Liver (tissue), 9 donors: ENCODE measurements around the gene RRP15. TPM values are rescaled to one million over a fixed set of nuclear protein-coding genes. Genes with fewer than 3 reads are reported as not detected.

Experiments used
- DNase-seq: peaks from one replicate; pipeline ENCODE4 v3.0.0-alpha.2; 2017; ENCODE audit warnings: low spot score
- H3K27ac ChIP-seq, 2 donors: one replicate each; pipeline ENCODE4 v1.7.0; 2013; ENCODE audit warnings: inconsistent platforms in 2 of 2, low read length in 2 of 2, control low read depth in 1 of 2, low read depth in 1 of 2, mild to moderate bottlenecking in 1 of 2
- H3K27me3 ChIP-seq, 4 donors: one replicate each; pipeline versions ENCODE4 v1.6.1 to v1.7.0; 2013; ENCODE audit warnings: low read length in 3 of 4, inconsistent platforms in 1 of 4, mild to moderate bottlenecking in 1 of 4, moderate library complexity in 1 of 4; ENCODE audit not compliant: control insufficient read depth in 4 of 4, insufficient read depth in 4 of 4
- H3K36me3 ChIP-seq, 4 donors: one replicate each; pipeline versions ENCODE4 v1.6.1 to v1.7.0; 2013; ENCODE audit warnings: low read length in 3 of 4, mild to moderate bottlenecking in 3 of 4, low read depth in 1 of 4, moderate library complexity in 1 of 4; ENCODE audit not compliant: control insufficient read depth in 4 of 4, insufficient read depth in 3 of 4
- H3K4me1 ChIP-seq, 4 donors: one replicate each; pipeline versions ENCODE4 v1.6.1 to v1.7.0; 2013; ENCODE audit warnings: low read length in 3 of 4, mild to moderate bottlenecking in 3 of 4, moderate library complexity in 1 of 4; ENCODE audit not compliant: control insufficient read depth in 4 of 4, insufficient read depth in 4 of 4
- H3K4me3 ChIP-seq, 3 donors: one replicate each; pipeline versions ENCODE4 v1.6.1 to v1.7.0; 2013; ENCODE audit warnings: low read length in 3 of 3, control low read depth in 1 of 3, low read depth in 1 of 3, mild to moderate bottlenecking in 1 of 3
- H3K9ac ChIP-seq, 2 donors: one replicate each; pipeline ENCODE4 v1.7.0; 2013; ENCODE audit warnings: low read length in 2 of 2, mild to moderate bottlenecking in 2 of 2, moderate library complexity in 2 of 2, control low read depth in 1 of 2, low read depth in 1 of 2
- H3K9me3 ChIP-seq, 4 donors: one replicate each; pipeline versions ENCODE4 v1.6.1 to v1.7.0; 2013; ENCODE audit warnings: low read length in 3 of 4; ENCODE audit not compliant: control insufficient read depth in 4 of 4
- EGR1 ChIP-seq, 2 donors: IDR thresholded peaks; 2 replicates each; pipeline ENCODE4 v1.6.1; 2016 to 2018; ENCODE audit warnings: antibody characterized with exemption in 2 of 2, low read depth in 2 of 2
- FOXA1 ChIP-seq: IDR thresholded peaks from 2 replicates; pipeline ENCODE4 v1.6.1; 2016; ENCODE audit warnings: antibody characterized with exemption
- FOXA2 ChIP-seq: IDR thresholded peaks from 2 replicates; pipeline ENCODE4 v1.6.1; 2016; ENCODE audit warnings: antibody characterized with exemption
- GABPA ChIP-seq, 2 donors: IDR thresholded peaks in 1 of 2; conservative IDR thresholded peaks in 1 of 2; 2 replicates each; pipeline ENCODE4 v1.6.1; 2016; ENCODE audit warnings: antibody characterized with exemption in 2 of 2, mild to moderate bottlenecking in 1 of 2, moderate library complexity in 1 of 2
- HNF4A ChIP-seq, 2 donors: conservative IDR thresholded peaks; 2 replicates each; pipeline ENCODE4 v1.6.1; 2016; ENCODE audit warnings: antibody characterized with exemption in 2 of 2, mild to moderate bottlenecking in 2 of 2
- HNF4G ChIP-seq: IDR thresholded peaks from 2 replicates; pipeline ENCODE4 v1.6.1; 2016; ENCODE audit warnings: antibody characterized with exemption
- JUND ChIP-seq, 2 donors: IDR thresholded peaks; 2 replicates each; pipeline ENCODE4 v1.6.1; 2016; ENCODE audit warnings: antibody characterized with exemption in 2 of 2
- NR2F2 ChIP-seq: IDR thresholded peaks from 2 replicates; pipeline ENCODE4 v1.6.1; 2016; ENCODE audit warnings: antibody characterized with exemption
- RXRA ChIP-seq, 2 donors: IDR thresholded peaks; 2 replicates each; pipeline ENCODE4 v1.6.1; 2017 to 2018; ENCODE audit warnings: antibody characterized with exemption in 2 of 2, mild to moderate bottlenecking in 1 of 2
- TAF1 ChIP-seq: conservative IDR thresholded peaks from 2 replicates; pipeline ENCODE4 v1.6.1; 2016; ENCODE audit warnings: antibody characterized with exemption, mild to moderate bottlenecking
- YY1 ChIP-seq: IDR thresholded peaks from 2 replicates; pipeline ENCODE4 v1.6.1; 2016; ENCODE audit warnings: antibody characterized with exemption, mild to moderate bottlenecking
- WGBS: extraction: QIAGEN DNeasy Blood & Tissue Kit; methylation state at CpG from one replicate; pipeline ENCODE4 v1.1.7; 2013; 5-methylcytosine and 5-hydroxymethylcytosine counted together
- polyA plus RNA-seq, 2 donors: library from polyadenylated mRNA; stranded (reverse) in 1 of 2; unstranded in 1 of 2; fragments of 200-250 nt in 1 of 2; fragments of >200 nt in 1 of 2; fragmentation: Nextera tagmentation in 1 of 2; extraction: Ambion mirVana in 1 of 2; gene quantifications; one replicate each; pipeline versions ENCODE4 v1.2.1 to v1.2.3, GENCODE V29; 2013 to 2015
- total RNA-seq, 2 donors: library from RNA; depleted of rRNA; stranded (reverse); fragments of >200 nt; gene quantifications; one replicate each; pipeline ENCODE4 v1.2.3, GENCODE V29; 2014
- TF ChIP-seq, protein P1 (sequence below): IDR thresholded peaks from 2 replicates; pipeline ENCODE4 v1.6.1; 2016; ENCODE audit warnings: antibody characterized with exemption, mild to moderate bottlenecking
- TF ChIP-seq, protein P2 (sequence below): IDR thresholded peaks from 2 replicates; pipeline ENCODE4 v1.6.1; 2016; ENCODE audit warnings: antibody characterized with exemption
- TF ChIP-seq, protein P3 (sequence below): IDR thresholded peaks from 2 replicates; pipeline ENCODE4 v1.6.1; 2016; ENCODE audit warnings: antibody characterized with exemption
- TF ChIP-seq, protein P4 (sequence below): IDR thresholded peaks from 2 replicates; pipeline ENCODE4 v1.6.1; 2016; ENCODE audit warnings: antibody characterized with exemption
- donor health status: healthy.
- donor health status: healthy.
- donor health status: healthy.
- donor health status: healthy.
- donor health status: healthy.

RRP15 gene
- total and polyA plus RNA-seq, 4 donors = 2.4 to 9.2 (median 5.2) TPM

DNA sequence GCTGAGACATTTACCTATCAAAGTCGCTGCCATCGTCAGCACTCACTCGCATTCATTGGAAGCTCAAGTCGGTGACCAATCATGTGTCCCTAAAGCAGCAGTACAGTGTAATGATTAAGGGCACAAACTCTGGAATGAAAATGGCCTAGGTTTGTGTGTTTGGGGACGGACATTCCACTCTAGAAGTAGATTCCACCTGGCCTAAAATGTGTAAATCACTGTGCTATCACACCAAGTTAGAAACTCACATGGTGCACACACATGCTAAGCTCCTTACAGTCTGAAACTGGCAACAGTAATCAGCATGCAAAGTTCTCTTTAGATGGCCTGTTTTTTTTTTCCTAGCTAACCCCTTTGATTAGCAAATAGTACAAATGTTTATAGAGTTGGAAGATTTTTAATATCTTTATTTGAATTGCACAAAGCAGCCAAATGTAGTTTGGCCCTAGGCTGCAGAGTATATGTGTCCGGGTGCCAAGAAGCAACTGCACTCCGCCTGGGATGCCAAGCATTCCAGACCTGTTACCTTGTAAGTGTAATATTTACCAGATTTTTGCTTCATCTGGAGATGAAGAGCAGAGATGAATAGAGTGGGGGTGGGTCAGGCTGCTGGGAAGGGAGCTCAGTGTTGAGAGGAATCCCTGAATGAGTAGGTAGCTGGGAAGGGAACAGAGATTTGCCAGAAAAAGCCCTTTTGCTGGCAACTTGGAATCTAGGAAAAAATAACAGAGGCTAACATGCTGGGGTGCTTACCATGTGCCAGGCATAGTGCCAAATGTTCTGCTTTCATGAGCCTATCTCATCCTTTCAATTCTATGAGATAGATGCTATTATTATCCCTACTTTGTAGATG is 95.3 kb downstream of the RRP15 start:
- Histone ChIP-seq H3K9me3 (no peaks in the 10 kb centered on the region), H3K4me1 (peaks cover 0 to 5% (median 0%) of the 10 kb centered on the region in 4 donors), H3K4me3 (no peak overlapping the region), H3K27ac (no peak overlapping the region), H3K9ac (no peak overlapping the region), H3K27me3 (no peaks in the 10 kb centered on the region), H3K36me3 (no peaks in the 10 kb centered on the region)
- WGBS = 68% methylated on average over 7 of the region's 7 CpGs
- no peak for TF ChIP-seq RXRA (IDR thresholded peaks at IDR 0.05)
- TF ChIP-seq HNF4A (conservative IDR thresholded peaks at IDR 0.05) = peak in 1 of 2 donors; percentile 5
- DNase-seq = no peak

DNA sequence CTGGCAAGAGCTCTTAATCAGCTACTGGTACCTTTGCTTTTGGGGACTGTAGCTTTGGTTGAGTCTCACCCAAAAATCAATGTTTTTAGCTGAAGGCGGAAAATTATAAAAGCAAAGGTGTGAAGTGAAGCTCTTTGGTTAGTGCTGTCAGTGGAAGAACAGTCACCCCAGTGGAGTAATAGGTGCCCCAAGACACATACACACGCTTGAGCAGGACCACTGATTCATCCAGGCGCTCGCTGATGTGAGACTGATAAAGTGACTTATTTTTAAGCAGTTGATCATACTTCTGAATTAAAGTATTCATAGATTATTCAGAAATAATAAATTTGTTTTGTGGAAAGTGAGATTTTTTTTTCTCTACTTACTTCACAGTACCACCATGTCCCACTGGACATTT is 97.2 kb downstream of the RRP15 start:
- Histone ChIP-seq H3K9ac (no peak overlapping the region), H3K9me3 (no peaks in the 10 kb centered on the region), H3K4me1 (peaks cover 0 to 5% (median 0%) of the 10 kb centered on the region in 4 donors), H3K27ac (no peak overlapping the region), H3K36me3 (no peaks in the 10 kb centered on the region), H3K27me3 (no peaks in the 10 kb centered on the region), H3K4me3 (no peak overlapping the region)
- no peak for DNase-seq
- TF ChIP-seq, protein P1, sequence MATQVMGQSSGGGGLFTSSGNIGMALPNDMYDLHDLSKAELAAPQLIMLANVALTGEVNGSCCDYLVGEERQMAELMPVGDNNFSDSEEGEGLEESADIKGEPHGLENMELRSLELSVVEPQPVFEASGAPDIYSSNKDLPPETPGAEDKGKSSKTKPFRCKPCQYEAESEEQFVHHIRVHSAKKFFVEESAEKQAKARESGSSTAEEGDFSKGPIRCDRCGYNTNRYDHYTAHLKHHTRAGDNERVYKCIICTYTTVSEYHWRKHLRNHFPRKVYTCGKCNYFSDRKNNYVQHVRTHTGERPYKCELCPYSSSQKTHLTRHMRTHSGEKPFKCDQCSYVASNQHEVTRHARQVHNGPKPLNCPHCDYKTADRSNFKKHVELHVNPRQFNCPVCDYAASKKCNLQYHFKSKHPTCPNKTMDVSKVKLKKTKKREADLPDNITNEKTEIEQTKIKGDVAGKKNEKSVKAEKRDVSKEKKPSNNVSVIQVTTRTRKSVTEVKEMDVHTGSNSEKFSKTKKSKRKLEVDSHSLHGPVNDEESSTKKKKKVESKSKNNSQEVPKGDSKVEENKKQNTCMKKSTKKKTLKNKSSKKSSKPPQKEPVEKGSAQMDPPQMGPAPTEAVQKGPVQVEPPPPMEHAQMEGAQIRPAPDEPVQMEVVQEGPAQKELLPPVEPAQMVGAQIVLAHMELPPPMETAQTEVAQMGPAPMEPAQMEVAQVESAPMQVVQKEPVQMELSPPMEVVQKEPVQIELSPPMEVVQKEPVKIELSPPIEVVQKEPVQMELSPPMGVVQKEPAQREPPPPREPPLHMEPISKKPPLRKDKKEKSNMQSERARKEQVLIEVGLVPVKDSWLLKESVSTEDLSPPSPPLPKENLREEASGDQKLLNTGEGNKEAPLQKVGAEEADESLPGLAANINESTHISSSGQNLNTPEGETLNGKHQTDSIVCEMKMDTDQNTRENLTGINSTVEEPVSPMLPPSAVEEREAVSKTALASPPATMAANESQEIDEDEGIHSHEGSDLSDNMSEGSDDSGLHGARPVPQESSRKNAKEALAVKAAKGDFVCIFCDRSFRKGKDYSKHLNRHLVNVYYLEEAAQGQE = no peak
- TF ChIP-seq FOXA1 = no peak
- TF ChIP-seq, protein P2, sequence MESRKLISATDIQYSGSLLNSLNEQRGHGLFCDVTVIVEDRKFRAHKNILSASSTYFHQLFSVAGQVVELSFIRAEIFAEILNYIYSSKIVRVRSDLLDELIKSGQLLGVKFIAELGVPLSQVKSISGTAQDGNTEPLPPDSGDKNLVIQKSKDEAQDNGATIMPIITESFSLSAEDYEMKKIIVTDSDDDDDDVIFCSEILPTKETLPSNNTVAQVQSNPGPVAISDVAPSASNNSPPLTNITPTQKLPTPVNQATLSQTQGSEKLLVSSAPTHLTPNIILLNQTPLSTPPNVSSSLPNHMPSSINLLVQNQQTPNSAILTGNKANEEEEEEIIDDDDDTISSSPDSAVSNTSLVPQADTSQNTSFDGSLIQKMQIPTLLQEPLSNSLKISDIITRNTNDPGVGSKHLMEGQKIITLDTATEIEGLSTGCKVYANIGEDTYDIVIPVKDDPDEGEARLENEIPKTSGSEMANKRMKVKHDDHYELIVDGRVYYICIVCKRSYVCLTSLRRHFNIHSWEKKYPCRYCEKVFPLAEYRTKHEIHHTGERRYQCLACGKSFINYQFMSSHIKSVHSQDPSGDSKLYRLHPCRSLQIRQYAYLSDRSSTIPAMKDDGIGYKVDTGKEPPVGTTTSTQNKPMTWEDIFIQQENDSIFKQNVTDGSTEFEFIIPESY = no peak
- no peak for TF ChIP-seq YY1
- WGBS = 97% methylated on average over 4 of the region's 4 CpGs

DNA sequence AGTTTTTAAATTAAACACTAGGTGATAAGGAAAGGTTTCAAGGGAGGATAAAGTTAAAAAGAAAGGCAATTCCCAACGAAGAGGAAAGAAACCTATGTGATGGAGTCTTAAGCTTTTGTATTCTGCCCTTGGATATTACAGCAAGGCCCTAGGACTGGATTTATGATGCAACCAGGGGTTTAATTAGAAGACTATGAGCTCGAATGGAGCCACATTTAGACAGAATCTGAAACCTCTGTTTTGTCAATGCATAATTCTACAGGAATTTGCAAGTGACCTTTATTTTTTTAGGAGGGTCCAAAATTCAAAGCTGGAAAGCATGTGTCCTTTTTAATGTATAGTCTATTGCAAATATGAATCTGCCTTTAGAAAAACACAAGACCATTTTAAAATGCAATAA is 98.0 kb downstream of the RRP15 start:
- Histone ChIP-seq H3K27ac (no peak overlapping the region), H3K4me3 (no peak overlapping the region), H3K4me1 (peaks cover 0 to 5% (median 0%) of the 10 kb centered on the region in 4 donors), H3K9ac (no peak overlapping the region), H3K9me3 (no peaks in the 10 kb centered on the region), H3K36me3 (no peaks in the 10 kb centered on the region), H3K27me3 (no peaks in the 10 kb centered on the region)
- no peak for DNase-seq
- 68% methylated on average over 2 of the region's 2 CpGs for WGBS
- TF ChIP-seq NR2F2 = no peak
- no peak for TF ChIP-seq RXRA (IDR thresholded peaks at IDR 0.05)
- no peak for TF ChIP-seq TAF1
- TF ChIP-seq FOXA1 = no peak
- no peak for TF ChIP-seq JUND (IDR thresholded peaks at IDR 0.05)
- TF ChIP-seq EGR1 (IDR thresholded peaks at IDR 0.05; ENCODE audit: low read depth in 2 of 2) = no peak
- TF ChIP-seq, protein P3, sequence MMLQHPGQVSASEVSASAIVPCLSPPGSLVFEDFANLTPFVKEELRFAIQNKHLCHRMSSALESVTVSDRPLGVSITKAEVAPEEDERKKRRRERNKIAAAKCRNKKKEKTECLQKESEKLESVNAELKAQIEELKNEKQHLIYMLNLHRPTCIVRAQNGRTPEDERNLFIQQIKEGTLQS = no peak
- TF ChIP-seq, protein P4, sequence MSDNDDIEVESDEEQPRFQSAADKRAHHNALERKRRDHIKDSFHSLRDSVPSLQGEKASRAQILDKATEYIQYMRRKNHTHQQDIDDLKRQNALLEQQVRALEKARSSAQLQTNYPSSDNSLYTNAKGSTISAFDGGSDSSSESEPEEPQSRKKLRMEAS = no peak
- TF ChIP-seq GABPA (IDR thresholded peaks at IDR 0.05 in 1 of 2, conservative IDR thresholded peaks at IDR 0.05 in 1 of 2) = no peak
- no peak for TF ChIP-seq FOXA2
- TF ChIP-seq, protein P1 = no peak
- TF ChIP-seq HNF4G = no peak
- TF ChIP-seq YY1 = no peak
- TF ChIP-seq HNF4A (conservative IDR thresholded peaks at IDR 0.05) = no peak
